ENCODE measurements around the gene POM121L12.

POM121L12 gene

GRCh38 chr7:53035499-53036412 lies at the start of gene POM121L12:
Gene POM121L12, plus strand, starts transcription at chr7:53035633. Its CDS starts 39 bp downstream, at chr7:53035672.
- FAIRE-seq = no peak
- no peak for DNase-seq (ENCODE audit: extremely low spot score, insufficient read length, low read depth)

- FAIRE-seq (no peak), DNase-seq (ENCODE audit: extremely low spot score, insufficient read length, low read depth) (no peak)
Measured at GRCh38 chr7:52992001-52992400, 43.4 kb upstream of the POM121L12 start.

GRCh38 chr7:52992479-52993162 lies 42.8 kb upstream of the POM121L12 start:
- no peak for FAIRE-seq

GRCh38 chr7:52995676-52996075 lies 39.8 kb upstream of the POM121L12 start:
- DNase-seq (ENCODE audit: extremely low spot score, insufficient read length, low read depth) (no peak), FAIRE-seq (no peak)

More at GRCh38 chr7:52992479-52993162, 42.8 kb upstream of the POM121L12 start:
- DNase-seq (ENCODE audit: extremely low spot score, insufficient read length, low read depth) = no peak

GRCh38 chr7:53001221-53001620 lies 34.2 kb upstream of the POM121L12 start:
- FAIRE-seq = no peak

GRCh38 chr7:53002389-53002788 lies 33.0 kb upstream of the POM121L12 start:
- DNase-seq (ENCODE audit: extremely low spot score, insufficient read length, low read depth) (no peak), FAIRE-seq (no peak)

More at GRCh38 chr7:53001221-53001620, 34.2 kb upstream of the POM121L12 start:
- no peak for DNase-seq (ENCODE audit: extremely low spot score, insufficient read length, low read depth)

GRCh38 chr7:53003653-53004445 lies 31.6 kb upstream of the POM121L12 start:
- DNase-seq (ENCODE audit: extremely low spot score, insufficient read length, low read depth) (no peak), FAIRE-seq (no peak)

- no peak for DNase-seq (ENCODE audit: extremely low spot score, insufficient read length, low read depth)
- no peak for FAIRE-seq
Measured at GRCh38 chr7:53013925-53014324, 21.5 kb upstream of the POM121L12 start.

- no peak for FAIRE-seq
- DNase-seq (ENCODE audit: extremely low spot score, insufficient read length, low read depth) = no peak
Measured at GRCh38 chr7:53015463-53015862, 20.0 kb upstream of the POM121L12 start.

- FAIRE-seq = no peak
- no peak for DNase-seq (ENCODE audit: extremely low spot score, insufficient read length, low read depth)
Measured at GRCh38 chr7:53022893-53023292, 12.5 kb upstream of the POM121L12 start.

- FAIRE-seq = no peak
- DNase-seq (ENCODE audit: extremely low spot score, insufficient read length, low read depth) = no peak
Measured at GRCh38 chr7:53048638-53049037, 13.2 kb downstream of the POM121L12 start.

GRCh38 chr7:53050433-53050832 lies 15.0 kb downstream of the POM121L12 start:
- DNase-seq (ENCODE audit: extremely low spot score, insufficient read length, low read depth) (no peak), FAIRE-seq (no peak)

- DNase-seq (ENCODE audit: extremely low spot score, insufficient read length, low read depth) (no peak), FAIRE-seq (no peak)
Measured at GRCh38 chr7:53059591-53059990, 24.2 kb downstream of the POM121L12 start.

- FAIRE-seq (no peak), DNase-seq (ENCODE audit: extremely low spot score, insufficient read length, low read depth) (no peak)
Measured at GRCh38 chr7:53060066-53060465, 24.6 kb downstream of the POM121L12 start.

- FAIRE-seq = no peak
- no peak for DNase-seq (ENCODE audit: extremely low spot score, insufficient read length, low read depth)
Measured at GRCh38 chr7:53062796-53063195, 27.4 kb downstream of the POM121L12 start.

GRCh38 chr7:53068673-53069072 lies 33.2 kb downstream of the POM121L12 start:
- DNase-seq (ENCODE audit: extremely low spot score, insufficient read length, low read depth) = no peak

GRCh38 chr7:53070883-53071282 lies 35.5 kb downstream of the POM121L12 start:
- DNase-seq (ENCODE audit: extremely low spot score, insufficient read length, low read depth) (no peak), FAIRE-seq (no peak)

More at GRCh38 chr7:53068673-53069072, 33.2 kb downstream of the POM121L12 start:
- no peak for FAIRE-seq

Data from GM18507 (cell line).